Loucy (cell line): ENCODE results near the gene MAPK7.

ENCODE experiments used
- CTCF ChIP-seq: fragments of 200-600 bp; sonication (generic); conservative IDR thresholded peaks from 2 replicates; pipeline ENCODE4 v1.5.1; 2014; ENCODE audit warnings: mild to moderate bottlenecking, antibody characterized with exemption, low read length
- EZH2phosphoT487 ChIP-seq: fragments of 200-600 bp; IDR thresholded peaks from 2 replicates; pipeline ENCODE4 v1.6.1; 2018; ENCODE audit warnings: antibody characterized with exemption, mild to moderate bottlenecking, moderate library complexity, borderline replicate concordance

DNA sequence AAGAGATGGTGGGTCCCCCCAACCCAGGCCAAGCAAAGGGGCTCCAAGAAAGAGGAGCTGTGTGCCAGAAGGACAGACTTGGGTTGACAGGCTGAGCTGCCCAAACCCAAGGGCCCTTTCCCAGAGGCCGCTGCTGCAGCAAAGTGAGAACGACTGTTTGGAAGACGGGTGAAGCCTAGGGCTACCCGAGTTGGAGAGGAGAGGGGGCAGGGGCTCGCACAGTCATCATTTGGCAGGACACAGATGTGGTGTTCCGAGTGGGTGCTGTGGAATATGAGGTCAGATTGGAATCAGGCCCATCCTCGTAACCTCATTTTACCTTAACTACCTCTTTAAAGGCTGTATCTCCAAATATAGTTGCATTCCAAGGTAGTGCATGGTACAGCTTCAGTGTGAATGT lies 14.0 kb downstream of the MAPK7 start:
- TF ChIP-seq CTCF (no peak), EZH2phosphoT487 (no peak)
